Fibroblast of skin of left biceps (primary cell): ENCODE measurements around the gene SLC27A1.
"Not testable (repeated sequence)": the region's sequence is repeated elsewhere in the genome, so short reads cannot be mapped to it uniquely, and the experiment has no call there.

ENCODE experiments used
- DNase-seq, 2 experiments: peaks; one replicate each; pipeline ENCODE4 v3.0.0-alpha.2; 2013; ENCODE audit warnings: low read depth in 2 of 2

The SLC27A1 gene

DNA sequence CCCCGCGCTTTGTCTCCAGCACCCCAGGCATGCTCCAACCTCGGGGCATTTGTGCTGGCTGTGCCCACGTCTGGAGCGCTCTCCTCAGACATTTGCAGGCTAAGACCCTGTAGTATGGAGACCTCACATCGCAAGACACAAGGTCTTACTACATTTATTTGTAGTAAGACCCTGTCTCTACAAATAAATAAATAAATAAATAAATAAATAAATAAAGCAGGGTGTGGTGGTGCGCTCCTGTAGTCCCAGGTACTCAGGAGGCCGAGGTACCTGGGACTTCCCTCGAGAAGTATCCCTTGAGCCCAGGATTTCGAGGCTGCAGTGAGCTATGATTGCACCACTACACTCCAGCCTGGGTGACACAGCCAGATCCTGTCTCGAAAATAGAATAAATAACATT lies 14.2 kb upstream of the SLC27A1 start:
- no peak for DNase-seq

DNA sequence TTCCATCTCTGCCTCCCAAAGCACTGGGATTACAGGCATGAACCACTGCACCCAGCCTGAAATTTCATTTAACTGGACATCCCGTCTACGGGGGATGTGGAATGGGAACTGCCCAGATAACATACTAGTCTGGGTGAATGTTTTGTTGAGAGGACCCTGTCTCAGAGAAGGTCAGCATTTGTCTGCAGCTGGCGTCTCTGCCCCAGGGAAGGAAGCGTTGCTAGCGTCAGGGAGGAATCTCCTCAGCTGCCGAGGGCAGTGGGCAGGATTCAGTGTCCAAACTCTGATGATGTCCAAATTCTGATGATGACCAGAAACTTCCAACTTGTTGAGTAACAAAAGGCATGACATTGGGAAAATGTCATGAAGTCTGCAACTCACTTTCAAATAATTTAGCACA lies 12.7 kb upstream of the SLC27A1 start:
- DNase-seq, result no peak

DNA sequence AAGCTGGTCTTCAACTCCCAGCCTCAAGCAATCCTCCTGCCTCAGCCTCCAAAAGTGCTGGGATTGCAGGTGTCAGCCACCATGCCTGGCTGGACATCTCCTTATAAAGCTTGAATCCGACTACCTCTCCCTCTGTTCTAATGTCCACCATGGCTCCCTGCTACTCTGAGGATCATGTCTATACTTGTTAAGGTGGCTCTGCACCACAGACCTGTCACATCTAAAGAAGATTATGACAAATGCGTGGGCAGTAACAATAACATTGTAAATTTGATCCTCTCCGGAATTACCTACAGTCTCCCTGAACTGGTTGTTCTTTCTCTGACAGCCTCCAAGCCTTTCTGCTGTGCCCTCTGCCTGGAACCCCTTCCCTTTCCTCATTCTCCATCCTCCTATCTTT lies 11.4 kb upstream of the SLC27A1 start:
- DNase-seq, result no peak

DNA sequence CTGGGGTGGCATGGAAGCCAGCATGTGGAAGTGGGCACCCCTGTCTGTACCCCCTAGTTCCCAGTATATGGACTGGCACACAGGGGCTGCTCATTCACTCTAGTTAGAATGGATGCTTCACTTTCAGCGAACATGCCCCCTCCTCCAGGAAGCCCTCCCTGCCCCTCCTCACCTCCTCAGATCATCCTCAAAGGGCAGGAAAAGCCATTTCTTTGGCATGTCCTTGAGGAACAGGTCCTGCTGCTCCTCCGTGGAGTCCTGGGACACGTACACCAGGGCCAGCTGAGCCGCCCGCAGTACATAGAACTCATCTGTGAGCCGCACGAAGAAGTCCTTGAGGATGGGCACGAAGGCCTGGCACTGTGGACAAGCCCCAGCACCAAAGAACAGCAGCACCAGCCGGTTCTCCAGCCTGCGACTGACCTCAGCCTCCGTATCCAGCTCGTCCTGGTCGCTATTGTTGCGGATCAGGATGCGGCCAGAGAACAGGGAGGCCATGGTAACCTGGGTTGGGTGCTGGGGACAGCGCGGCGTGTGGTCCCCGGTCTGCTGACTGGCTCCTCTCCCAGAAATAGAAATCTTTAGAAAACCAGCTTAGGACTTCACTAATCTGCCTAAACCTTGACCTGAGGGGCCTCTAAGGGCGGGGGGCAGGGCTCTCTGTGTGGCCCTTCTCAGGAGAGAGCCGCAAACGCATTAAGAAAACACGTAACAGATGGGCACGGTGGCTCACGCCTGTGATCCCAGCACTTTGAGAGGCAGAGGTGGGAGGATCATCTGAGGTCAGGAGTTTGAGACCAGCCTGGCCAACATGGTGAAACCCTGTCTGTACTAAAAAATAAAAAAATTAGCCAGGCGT lies 9.7 kb upstream of the SLC27A1 start, which contains the start of gene NXNL1:
NXNL1 (minus strand) TSS at position 555 of the 859 bp plus-strand sequence; CDS start at position 498, 57 bp downstream.
- no peak for DNase-seq

DNA sequence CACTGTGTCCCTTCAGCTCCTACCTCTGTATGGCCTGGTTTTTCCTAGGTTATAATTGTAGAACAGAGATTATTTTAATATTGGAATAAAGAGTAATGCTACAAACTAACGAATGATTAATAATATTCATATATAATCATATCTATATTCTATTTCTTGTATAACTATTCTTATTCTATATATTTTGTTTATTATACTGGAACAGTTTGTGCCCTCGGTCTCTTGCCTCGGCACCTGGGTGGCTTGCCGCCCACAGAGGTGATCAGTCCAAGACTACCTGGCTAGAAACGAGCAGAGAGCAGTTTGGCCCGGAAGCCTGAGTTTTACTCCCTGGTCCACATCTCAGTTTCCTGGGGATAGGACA lies 3.9 kb upstream of the SLC27A1 start:
- no peak for DNase-seq

DNA sequence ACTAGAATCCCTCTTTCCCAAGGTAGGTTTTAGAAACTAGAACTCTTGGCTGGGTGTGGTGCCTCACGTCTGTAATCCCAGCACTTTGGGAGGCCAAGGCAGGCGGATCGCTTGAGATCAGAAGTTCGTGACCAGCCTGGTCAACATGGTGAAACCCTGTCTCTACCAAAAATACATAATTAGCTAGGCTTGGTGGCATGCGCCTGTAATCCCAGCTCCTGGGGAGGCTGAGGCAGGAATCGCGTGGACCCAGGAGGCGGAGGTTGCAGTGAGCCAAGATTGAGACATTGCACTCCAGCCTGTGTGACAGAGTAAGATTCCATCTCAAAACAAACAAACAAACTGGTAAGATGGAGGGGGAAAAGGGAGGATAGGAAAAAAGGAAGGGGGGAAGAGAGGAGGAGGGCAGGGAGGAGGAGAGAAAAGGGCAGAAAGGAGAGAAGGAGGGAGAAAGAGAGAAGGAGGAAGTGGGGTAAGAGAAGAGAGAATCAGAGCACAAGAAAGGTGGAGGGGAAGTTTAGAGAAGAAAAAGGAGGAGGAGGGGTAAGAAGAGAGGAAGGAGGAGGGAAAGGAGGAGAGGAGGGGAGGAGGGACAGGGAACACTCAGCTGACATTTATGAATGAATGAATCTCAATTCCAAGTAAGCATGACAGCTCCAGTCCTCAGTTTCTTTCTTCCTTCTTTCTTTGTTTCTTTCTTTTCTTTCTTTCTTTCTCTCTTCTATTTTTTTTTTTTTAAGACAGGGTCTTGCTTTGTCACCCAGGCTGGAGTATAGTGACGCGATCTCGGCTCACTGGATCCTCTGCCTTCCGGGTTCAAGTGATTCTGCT lies 2.6 kb upstream of the SLC27A1 start:
- DNase-seq, result no peak

DNA sequence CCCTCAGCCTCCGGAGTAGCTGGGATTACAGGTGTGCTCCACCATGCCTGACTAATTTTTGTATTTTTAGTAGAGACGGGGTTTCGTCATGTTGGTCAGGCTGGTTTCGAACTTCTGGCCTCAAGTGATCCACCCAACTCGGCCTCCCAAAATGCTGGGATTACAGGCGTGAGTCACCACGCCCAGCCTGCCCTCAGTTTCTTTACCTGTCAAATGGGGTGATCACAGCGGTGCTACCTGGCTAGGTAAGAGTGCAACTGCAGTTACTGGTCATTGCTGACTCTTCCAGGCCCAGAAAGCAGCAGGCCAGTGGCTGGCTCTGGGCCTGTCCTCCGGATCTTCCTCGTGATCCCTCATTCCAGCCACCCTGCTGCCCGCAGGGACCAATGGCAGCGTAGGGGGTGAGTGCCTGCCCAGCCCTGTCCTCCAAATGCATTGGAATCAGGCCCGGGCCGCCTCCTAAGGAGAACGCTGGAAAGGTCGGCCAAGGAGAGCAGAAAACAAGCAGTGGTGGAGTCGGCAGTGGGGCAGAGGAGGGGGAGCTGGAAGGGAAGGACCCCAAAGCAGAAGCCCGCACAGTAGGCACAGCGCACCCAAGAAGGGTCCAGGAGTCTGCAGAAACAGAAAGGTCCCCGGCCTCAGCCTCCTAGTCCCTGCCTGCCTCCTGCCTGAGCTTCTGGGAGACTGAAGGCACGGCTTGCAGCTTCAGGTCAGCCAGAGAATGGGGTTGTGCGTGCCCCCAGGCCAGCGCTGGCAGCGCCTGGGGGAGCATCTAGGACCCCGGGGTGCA lies 1.8 kb upstream of the SLC27A1 start:
- no peak for DNase-seq

DNA sequence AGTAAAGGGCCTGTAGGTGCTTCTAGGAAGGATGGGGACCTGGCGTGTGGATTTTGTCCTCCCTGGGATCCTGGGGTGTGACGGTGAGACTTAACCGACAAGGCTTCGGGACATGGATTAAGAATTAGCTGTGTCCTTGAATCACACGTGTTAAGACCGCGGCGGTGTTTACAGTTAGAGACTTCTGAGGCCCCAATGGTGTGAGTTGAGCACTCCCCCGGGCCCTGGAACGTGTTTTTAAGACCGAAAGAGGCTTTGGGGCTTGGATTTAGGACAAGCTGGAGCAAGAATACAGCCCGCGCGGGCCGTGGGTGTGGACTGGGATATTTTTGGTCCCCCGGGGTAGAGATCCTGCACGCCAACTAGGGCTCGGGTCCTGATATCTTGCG lies 1.2 kb upstream of the SLC27A1 start:
- DNase-seq, result no peak

DNA sequence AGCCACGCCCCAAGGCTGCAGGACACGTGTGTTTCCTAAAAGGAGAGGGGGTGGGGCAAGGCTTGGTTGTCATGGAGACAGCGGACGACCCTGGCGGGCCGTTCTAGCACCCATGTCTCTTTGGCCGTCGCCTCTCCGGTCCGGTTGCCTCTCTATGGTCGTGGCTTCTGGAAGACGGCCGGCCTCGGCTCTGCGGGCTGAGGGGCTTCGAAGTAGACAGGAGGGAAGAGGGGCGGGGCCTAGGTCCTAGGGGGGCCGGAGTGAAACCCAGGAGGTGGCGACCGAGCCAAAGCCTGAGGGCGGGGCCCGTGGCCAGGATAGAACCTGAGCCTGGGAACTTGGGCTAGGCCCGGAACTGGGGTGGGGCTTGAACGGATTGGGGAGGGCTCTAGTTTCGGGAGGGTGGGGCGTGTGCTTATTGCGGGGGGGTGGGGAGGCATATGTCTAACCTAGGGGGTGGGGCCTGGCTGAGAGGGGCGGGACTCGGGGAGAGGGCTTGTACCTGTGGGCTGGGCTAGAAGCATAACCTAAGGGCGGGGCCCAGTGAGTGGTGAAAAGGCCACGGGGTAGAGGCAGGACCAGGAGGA lies 750 bp upstream of the SLC27A1 start:
- DNase-seq, result peak; percentile 88

DNA sequence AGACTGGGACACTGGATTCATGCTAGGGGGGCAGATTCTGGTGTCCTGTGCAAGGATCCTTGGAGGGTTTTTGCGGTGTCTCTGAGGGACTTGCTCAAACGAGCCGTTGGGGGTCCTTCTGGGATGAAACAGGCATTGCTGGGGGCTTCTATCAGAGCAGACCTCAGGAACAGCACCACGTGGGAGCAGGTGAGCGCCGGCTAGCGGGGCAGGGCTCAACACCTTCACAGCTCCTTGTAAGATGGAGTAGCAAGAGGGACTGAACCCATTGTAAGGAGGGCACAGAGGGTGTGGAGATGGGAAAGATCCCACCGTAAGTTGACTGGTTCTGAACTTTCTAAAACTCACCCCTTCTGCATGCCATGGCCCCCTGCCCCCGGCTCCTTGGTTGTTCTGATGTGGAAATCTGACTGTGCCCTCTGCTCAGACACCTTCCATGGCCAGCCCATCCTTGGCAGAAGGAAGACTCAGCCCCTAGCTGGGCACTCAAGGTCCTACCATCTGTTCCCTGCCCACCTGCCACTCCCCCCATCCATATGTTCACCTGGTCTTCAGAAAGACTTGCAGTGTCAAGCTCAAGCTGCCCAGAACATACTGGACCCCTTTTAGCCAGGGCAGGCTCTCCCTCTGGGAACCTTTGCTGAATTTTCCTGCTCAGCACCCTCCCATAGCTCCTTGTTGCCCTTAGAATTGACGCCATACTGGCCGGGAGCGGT lies 1.2 kb downstream of the SLC27A1 start:
- DNase-seq, result no peak

DNA sequence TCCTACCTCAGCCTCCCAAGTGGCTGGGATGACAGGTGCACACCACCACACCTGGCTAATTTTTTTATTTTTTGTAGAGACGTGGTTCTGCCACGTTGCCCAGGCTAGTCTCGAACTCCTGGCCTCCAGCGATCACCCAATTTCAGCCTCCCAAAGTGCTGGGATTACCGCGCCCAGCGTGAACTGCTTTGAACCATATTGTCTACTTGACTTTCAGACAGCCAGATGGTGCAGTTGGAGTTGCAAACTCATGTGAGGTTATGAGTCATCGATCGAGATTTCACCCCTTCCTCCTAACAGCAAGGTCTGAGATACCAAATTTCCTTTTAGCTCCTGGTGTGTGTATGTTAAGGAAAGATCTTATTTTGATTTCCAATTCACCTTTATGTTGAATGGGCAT lies 2.7 kb downstream of the SLC27A1 start:
- peak in 1 of 2 experiments; percentile 62 for DNase-seq

DNA sequence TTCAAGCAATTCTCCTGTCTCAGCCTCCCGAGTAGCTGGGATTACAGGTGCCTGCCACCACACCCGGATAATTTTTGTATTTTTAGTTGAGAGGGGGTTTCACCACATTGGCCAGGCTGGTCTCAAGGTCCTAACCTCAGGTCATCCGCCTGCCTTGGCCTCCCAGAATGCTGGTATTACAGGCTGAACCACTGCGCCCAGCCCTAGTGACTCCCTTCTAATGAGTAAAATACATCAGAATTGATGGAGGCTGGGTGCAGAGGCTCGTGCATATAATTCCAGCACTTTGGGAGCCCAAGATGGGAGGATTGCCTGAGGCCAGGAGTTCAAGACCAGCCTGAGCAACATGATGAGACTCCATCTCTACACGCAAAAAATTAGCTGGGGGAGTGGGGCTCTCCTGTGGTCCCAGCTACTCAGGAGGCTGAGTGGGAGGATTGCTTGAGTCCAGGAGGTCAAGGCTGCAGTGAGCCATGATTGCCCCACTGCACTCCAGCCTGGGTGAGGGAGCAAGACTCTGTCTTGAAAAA lies 4.8 kb downstream of the SLC27A1 start:
- DNase-seq, result not testable (repeated sequence)

DNA sequence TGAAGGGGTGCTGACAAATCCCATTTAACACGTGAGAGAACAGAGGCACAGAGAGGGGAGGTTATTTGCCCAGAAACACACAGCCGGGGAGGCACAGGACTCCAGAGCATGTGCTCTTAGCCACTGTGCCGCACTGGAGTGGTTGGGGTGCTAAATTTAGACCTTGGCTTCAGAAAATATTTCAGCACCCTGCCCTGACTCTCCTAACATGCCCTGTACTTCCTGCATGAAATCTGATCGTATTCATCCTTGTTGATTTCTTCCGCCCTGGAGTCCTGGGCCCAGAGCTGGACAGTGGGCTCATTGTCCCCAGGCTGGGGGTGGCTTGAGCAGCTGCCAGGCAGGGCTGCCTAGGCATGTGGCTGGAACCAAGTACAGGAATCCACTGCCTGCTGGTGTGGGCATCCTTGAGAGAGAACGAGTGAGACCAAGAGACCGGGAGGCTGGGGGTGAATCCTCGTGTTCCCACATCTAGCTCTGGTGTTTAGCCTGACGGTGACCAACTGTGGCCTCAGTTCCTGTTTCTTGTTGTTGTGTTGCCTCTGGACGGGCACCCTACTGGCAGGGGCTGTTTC lies 5.3 kb downstream of the SLC27A1 start:
- DNase-seq, result no peak

DNA sequence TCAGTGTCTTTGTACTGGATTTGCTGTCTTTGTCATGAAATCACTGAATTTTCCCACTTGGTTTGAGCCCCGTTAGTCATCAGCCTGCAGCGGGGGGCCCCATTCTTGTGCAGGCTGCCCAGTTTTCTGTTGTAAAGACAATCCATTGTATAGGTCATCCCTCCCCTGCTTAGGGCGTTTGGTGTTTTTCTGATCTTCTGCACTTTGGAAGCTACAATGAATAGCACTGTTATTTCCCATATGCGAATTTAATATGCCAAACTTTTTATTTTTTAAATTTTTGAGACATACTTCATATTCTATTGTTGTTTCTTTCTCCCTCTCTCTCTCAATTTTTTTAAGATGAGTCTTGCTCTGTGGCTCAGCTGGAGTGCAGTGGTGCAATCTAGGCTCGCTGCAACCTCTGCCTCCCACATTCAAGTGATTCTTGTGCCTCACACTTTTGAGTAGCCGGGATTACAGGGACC lies 9.0 kb downstream of the SLC27A1 start:
- DNase-seq, result peak; percentile 47 to 54

DNA sequence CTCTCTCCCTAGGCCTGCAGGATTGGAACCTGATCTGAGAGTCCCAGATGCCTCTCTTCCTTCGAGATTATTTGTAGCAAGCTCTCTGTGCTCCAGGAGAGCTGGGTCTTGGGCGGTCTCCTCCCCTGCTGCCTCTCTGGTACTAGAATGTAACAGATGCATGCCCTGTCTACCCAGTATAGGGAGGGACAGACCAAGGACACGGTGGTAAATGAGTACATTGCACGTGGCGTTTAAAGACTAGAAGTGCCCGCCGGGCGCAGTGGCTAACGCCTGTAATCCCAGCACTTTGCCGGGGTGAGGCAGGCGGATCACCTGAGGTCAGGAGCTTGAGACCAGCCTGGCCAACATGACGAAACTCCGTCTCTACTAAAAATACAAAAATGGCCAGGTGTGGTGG lies 11.7 kb downstream of the SLC27A1 start:
- no peak for DNase-seq

DNA sequence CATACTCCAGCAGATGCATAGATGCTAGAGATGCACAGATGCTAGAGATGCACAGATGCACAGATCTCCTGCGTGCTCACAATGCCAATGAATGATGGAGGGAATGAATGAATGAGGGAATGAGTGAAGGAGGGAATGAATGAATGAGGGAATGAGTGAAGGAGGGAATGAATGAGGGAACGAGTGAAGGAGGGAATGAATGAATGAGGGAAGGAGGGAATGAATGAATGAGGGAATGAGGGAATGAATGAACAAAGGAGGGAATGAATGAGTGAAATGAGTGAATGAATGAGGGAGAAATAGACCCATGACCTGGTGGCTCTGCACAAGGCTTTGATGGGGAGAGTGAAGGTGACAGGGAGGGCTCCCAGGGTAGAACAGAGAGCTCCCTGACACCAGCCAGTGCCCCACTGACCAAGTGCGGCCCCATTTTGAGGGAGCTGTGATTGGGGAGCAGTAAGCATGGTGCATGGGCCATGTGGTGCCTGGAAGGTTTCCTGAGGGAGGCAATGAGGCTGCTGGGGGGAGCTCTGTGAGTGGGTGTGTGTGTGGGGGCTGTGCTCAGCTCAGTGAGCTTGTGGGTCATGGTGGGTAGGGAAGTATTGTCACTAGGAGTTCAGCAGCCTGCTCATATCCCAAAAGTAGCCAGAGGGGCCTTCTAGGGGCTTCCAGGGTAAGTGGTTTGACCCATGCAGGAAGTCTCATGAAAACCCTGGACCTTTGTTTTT lies 12.7 kb downstream of the SLC27A1 start:
- DNase-seq, result no peak

DNA sequence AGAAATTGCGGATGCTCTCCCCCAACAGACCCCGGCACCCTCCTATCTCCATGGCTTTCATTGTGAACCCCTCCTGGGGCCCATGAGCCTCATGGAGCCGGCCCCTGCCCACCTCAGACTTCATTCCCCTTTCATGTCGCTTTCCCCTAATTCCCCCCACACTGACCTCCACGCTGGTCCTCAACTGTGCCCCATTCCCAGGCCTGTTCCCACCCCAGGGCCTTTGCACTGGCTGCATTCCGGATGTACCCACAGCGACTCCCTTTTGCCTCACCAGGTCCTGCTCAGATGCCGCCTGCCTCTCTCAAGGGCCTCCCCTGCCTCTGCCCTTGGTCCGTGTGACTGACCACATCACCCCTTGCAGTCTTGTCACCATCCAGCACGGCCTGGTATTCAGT lies 13.3 kb downstream of the SLC27A1 start:
- no peak for DNase-seq

DNA sequence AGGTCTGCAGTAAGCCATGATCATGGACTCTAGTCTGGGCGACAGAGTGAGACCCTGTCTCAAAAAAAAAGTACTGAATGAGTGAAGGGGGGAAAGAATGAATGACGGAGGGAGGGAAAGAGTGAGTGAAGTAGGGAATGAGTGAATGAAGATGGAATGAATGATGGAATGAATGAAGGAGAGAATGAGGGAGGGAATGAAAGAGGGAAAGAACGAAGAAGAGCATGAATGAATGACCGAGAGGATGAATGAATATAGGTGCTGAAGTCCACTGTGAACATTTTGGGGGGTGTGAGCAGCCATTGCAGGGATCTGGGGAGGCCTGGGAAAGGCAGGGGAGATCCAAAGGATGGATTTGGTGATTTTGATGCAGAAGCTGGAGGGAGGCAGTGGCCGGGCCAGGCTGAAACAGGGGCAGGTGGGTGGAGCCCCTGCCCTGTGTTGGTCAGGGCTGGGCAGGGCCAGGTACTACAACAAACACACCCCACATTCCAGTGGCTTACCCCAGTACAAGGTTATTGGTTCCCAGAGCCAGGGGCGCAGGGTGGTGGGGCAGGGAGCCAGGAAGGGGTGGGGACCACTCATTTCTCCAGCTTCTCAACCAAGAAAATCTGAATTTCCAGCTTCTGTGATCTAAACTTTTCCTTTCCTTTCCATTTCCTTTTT lies 14.3 kb downstream of the SLC27A1 start:
- no peak for DNase-seq
